ENCODE results near the gene ZNF800.

The ZNF800 gene

GRCh38 chr7:127382301-127383085, 10.0 kb downstream of the ZNF800 start:
- H3K36me3 ChIP-seq (ENCODE audit: control insufficient read depth in 2 of 2, insufficient read depth in 1 of 2, low read length in 2 of 2) = peaks cover 8 to 14% of the 10 kb centered on the region in 2 experiments
- CTCF ChIA-PET = interaction anchor here (0.5 to 1.1 kb wide), 4 partner anchors 9 to 37 kb away, joined by 3 to 5 read pairs (median 3); no protein-coding TSS in a partner anchor
- TF ChIP-seq OSR2 (tag by site-specific recombination; IDR thresholded peaks at IDR 0.05) (no peak), ZNF157 (tag by site-specific recombination; IDR thresholded peaks at IDR 0.05) (no peak), AEBP2 (tag by site-specific recombination; IDR thresholded peaks at IDR 0.05; ENCODE audit: borderline replicate concordance) (no peak), BCL6B (tag by site-specific recombination; IDR thresholded peaks at IDR 0.05) (no peak), ZNF426 (tag by site-specific recombination; IDR thresholded peaks at IDR 0.05) (no peak), ZNF350 (tag by site-specific recombination; IDR thresholded peaks at IDR 0.05) (no peak), ZNF830 (tag by site-specific recombination; IDR thresholded peaks at IDR 0.05; ENCODE audit: low read depth) (no peak), ZNF24 (tag by site-specific recombination; IDR thresholded peaks at IDR 0.05) (no peak), BCL11A (tag by site-specific recombination; IDR thresholded peaks at IDR 0.05; ENCODE audit: low read depth) (no peak), ZNF544 (tag by site-specific recombination; IDR thresholded peaks at IDR 0.05) (no peak), SP3 (tag by site-specific recombination; IDR thresholded peaks at IDR 0.05) (no peak), TSHZ1 (tag by site-specific recombination; IDR thresholded peaks at IDR 0.05; ENCODE audit: borderline replicate concordance) (no peak), ZNF302 (tag by site-specific recombination; IDR thresholded peaks at IDR 0.05; ENCODE audit: low read depth) (no peak), ATF2 (tag by site-specific recombination; IDR thresholded peaks at IDR 0.05; ENCODE audit: low read depth) (no peak), ZBTB7A (tag by site-specific recombination; IDR thresholded peaks at IDR 0.05; ENCODE audit: low read depth) (no peak), SCRT2 (tag by site-specific recombination; IDR thresholded peaks at IDR 0.05) (no peak), YY1 (tag by site-specific recombination; IDR thresholded peaks at IDR 0.05) (no peak), ZNF10 (tag by site-specific recombination; IDR thresholded peaks at IDR 0.05) (no peak), ZNF324 (tag by site-specific recombination; IDR thresholded peaks at IDR 0.05) (no peak), ZNF624 (tag by site-specific recombination; IDR thresholded peaks at IDR 0.05) (no peak)
- H3K4me1 ChIP-seq (ENCODE audit: control insufficient read depth, insufficient read depth, low read length) = peaks cover 11% of the 10 kb centered on the region; the same call in 1 of the 2 replicates
- POLR2A ChIA-PET = interaction anchor here (2.3 kb wide), 1 partner anchor 10 kb away, joined by 14 read pairs; the partner anchor contains the start of gene ZNF800
- no peak overlapping the region for H3K27ac ChIP-seq (ENCODE audit: extremely low read depth, low read depth, low read length)
- no peak overlapping the region for H3K4me3 ChIP-seq (ENCODE audit: low read depth, low read length)
- H3K9me3 ChIP-seq (ENCODE audit: control insufficient read depth, insufficient read depth, low read depth, low read length) = no peaks in the 10 kb centered on the region

Data from HEK293 (cell line).